Kidney epithelial cell (primary cell): ENCODE results near the gene TRMT2A. TPM values are rescaled to one million over a fixed set of nuclear protein-coding genes. Genes with fewer than 3 reads are reported as not detected.
"Not testable (repeated sequence)": the region's sequence is repeated elsewhere in the genome, so short reads cannot be mapped to it uniquely, and the experiment has no call there.

Experiments used
- DNase-seq: peaks from one replicate; pipeline ENCODE4 v3.0.0-alpha.2; 2010; ENCODE audit warnings: low read depth
- H3K27me3 ChIP-seq: 2 replicates; pipeline ENCODE4 v1.6.0; 2011; ENCODE audit warnings: low read length; ENCODE audit not compliant: control insufficient read depth, insufficient read depth
- H3K36me3 ChIP-seq: 2 replicates; pipeline ENCODE4 v1.5.1; 2011; ENCODE audit warnings: low read length; ENCODE audit not compliant: control insufficient read depth, insufficient read depth
- H3K4me3 ChIP-seq: 2 replicates; pipeline ENCODE4 v1.5.1; 2011; ENCODE audit warnings: low read depth, mild to moderate bottlenecking, control low read depth, low read length
- CTCF ChIP-seq: IDR thresholded peaks from 2 replicates; pipeline ENCODE4 v1.5.1; 2011; ENCODE audit warnings: mild to moderate bottlenecking, moderate library complexity, low read length, control low read depth, inconsistent platforms; ENCODE audit not compliant: insufficient read depth, poor library complexity, severe bottlenecking
- total RNA-seq: library from RNA; depleted of rRNA; stranded (reverse); fragments of >200 nt; gene quantifications from 2 replicates; pipeline ENCODE4 v1.2.3, GENCODE V29; 2015

The TRMT2A gene
- total RNA-seq, 1 donor from 2014 or later: 44.5 TPM

- Histone ChIP-seq H3K36me3 (no peaks in the 10 kb centered on the region), H3K27me3 (no peaks in the 10 kb centered on the region), H3K4me3 (no peak overlapping the region)
- DNase-seq: no peak
- TF ChIP-seq CTCF: no peak
Observed at GRCh38 chr22:20068640-20069039, 48.4 kb downstream of the TRMT2A start.

GRCh38 chr22:20067384-20067682, 49.7 kb downstream of the TRMT2A start:
- not testable (repeated sequence) for H3K27me3 ChIP-seq, DNase-seq, H3K4me3 ChIP-seq

GRCh38 chr22:20066617-20067383, 50.2 kb downstream of the TRMT2A start:
- no peak for DNase-seq
- no peak for TF ChIP-seq CTCF
- no peak overlapping the region for H3K4me3 ChIP-seq
- no peaks in the 10 kb centered on the region for H3K27me3 ChIP-seq
- peaks cover 1% of the 10 kb centered on the region for H3K36me3 ChIP-seq

More at GRCh38 chr22:20067384-20067682, 49.7 kb downstream of the TRMT2A start:
- not testable (repeated sequence) for H3K36me3 ChIP-seq

- TF ChIP-seq CTCF: no peak
- Histone ChIP-seq H3K27me3 (no peaks in the 10 kb centered on the region), H3K4me3 (no peak overlapping the region), H3K36me3 (peaks cover 1% of the 10 kb centered on the region)
- no peak for DNase-seq
Observed at GRCh38 chr22:20065896-20066616, 51.0 kb downstream of the TRMT2A start.

GRCh38 chr22:20064545-20065262, 52.3 kb downstream of the TRMT2A start:
- no peak for DNase-seq
- Histone ChIP-seq H3K36me3 (peaks cover 1% of the 10 kb centered on the region), H3K4me3 (no peak overlapping the region), H3K27me3 (no peaks in the 10 kb centered on the region)
- no peak for TF ChIP-seq CTCF

- no peak for TF ChIP-seq CTCF
- DNase-seq: no peak
- Histone ChIP-seq H3K4me3 (no peak overlapping the region), H3K27me3 (no peaks in the 10 kb centered on the region), H3K36me3 (peaks cover 1% of the 10 kb centered on the region)
Observed at GRCh38 chr22:20064140-20064480, 52.9 kb downstream of the TRMT2A start.
